ENCODE measurements around the gene MAJIN. TPM values are rescaled to one million over a fixed set of nuclear protein-coding genes. Genes with fewer than 3 reads are reported as not detected.

MAJIN gene
- total RNA-seq, 4 donors from 2014 or later = not detected

GRCh38 chr11:64928957-64929356, 43.0 kb downstream of the MAJIN start:
- H3K36me3 ChIP-seq = peaks cover 19 to 78% (median 24%) of the 10 kb centered on the region in 3 donors
- H3K27me3 ChIP-seq = no peaks in the 10 kb centered on the region
- DNase-seq = no peak
- H3K4me1 ChIP-seq = peaks cover 12 to 24% (median 14%) of the 10 kb centered on the region in 3 donors
- no peaks in the 10 kb centered on the region for H3K9me3 ChIP-seq
- 93 to 100% methylated on average over 2 of the region's 2 CpGs for WGBS, 2 donors
- no peak overlapping the region for H3K4me3 ChIP-seq
- TF ChIP-seq POLR2A (IDR thresholded peaks at IDR 0.05) = no peak
- TF ChIP-seq CTCF (IDR thresholded peaks at IDR 0.05) = no peak
- H3K27ac ChIP-seq = no peak overlapping the region
- intact Hi-C loops (cut with DNase I) = no loop called here

DNA sequence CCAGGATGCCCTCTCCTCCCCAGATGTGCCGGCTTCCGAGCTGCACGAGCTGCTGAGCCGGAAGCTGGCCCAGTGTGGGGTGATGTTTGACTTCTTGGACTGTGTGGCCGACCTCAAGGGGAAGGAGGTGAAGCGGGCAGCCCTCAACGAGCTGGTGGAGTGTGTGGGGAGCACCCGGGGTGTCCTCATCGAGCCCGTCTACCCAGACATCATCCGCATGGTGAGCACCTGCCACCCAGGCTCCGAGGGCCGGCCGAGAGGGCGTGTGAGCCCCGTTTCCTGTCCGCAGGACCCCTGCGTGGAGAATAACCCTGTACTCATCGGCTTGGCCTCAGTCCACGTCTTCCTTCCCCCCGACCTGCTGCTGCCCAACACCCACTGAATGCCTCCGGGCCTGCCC, 45.2 kb downstream of the MAJIN start:
- H3K4me1 ChIP-seq = peaks cover 18 to 32% (median 19%) of the 10 kb centered on the region in 3 donors
- peaks cover 15 to 56% (median 15%) of the 10 kb centered on the region in 3 donors for H3K36me3 ChIP-seq
- TF ChIP-seq CTCF (IDR thresholded peaks at IDR 0.05) = no peak
- no peak for TF ChIP-seq POLR2A (IDR thresholded peaks at IDR 0.05)
- WGBS, 2 donors = 62 to 84% methylated on average over 3 to 17 of the region's 22 CpGs
- no peak overlapping the region for H3K27ac ChIP-seq
- H3K27me3 ChIP-seq = no peaks in the 10 kb centered on the region
- no peak for DNase-seq
- intact Hi-C loops (cut with DNase I) = no loop called here
- no peak overlapping the region for H3K4me3 ChIP-seq
- no peaks in the 10 kb centered on the region for H3K9me3 ChIP-seq

DNA sequence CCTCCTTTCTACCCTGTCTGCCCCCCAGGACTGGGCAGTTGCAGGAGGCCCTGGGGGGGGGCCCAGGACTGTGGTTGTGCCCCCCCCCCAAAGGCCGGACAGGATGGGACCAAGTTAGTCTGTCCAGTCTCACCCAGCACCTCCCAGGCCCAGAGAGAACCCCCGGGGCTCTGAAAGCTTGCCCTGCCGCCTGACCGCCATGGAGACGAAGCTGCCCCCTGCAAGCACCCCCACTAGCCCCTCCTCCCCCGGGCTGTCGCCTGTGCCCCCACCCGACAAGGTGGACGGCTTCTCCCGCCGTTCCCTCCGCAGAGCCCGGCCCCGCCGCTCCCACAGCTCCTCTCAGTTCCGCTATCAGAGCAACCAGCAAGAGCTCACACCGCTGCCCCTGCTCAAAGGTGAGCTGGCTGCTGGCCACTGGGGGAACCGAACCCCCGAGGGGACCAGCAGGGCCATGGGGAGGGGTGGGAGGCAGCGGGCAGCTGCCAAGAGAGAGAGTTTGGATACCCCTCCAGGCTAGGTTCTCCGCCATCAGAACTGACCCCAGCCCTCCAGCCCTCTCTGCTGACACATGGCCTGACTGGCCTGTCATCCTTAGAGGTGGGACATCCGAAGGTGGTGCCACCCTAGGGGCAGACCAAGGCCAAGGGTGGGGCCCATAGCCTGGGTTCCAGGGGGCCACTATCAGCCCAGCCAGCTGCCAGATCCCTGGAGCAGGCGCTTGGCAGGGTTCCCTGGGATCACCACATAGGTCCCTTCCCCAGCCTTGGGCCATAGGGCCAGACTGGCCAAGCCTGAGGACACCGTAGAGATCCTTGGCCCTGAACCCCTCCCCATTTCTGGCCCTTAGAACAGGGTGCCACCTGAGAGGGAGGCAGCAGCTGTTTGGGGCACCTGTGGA, 46.1 kb downstream of the MAJIN start:
- intact Hi-C loops (cut with DNase I) = no loop called here
- Histone ChIP-seq H3K27me3 (no peaks in the 10 kb centered on the region), H3K4me1 (peaks cover 18 to 32% (median 19%) of the 10 kb centered on the region in 3 donors), H3K4me3 (peak overlapping the region; percentile 83 to 99 (median 92)), H3K36me3 (peaks cover 7 to 47% (median 7%) of the 10 kb centered on the region in 3 donors), H3K9me3 (no peaks in the 10 kb centered on the region), H3K27ac (peak overlapping the region in 1 of 4 donors; percentile 97)
- TF ChIP-seq POLR2A (IDR thresholded peaks at IDR 0.05) (no peak), CTCF (IDR thresholded peaks at IDR 0.05) (no peak)
- 81 to 100% methylated on average over 1 to 3 of the region's 24 CpGs for WGBS, 2 donors
- no peak for DNase-seq

- Histone ChIP-seq H3K4me3 (peak overlapping the region; percentile 83 to 99 (median 92)), H3K4me1 (peaks cover 18 to 32% (median 19%) of the 10 kb centered on the region in 3 donors), H3K27ac (peak overlapping the region; percentile 90 to 97 (median 93)), H3K9me3 (no peaks in the 10 kb centered on the region), H3K36me3 (peaks cover 0 to 38% (median 0%) of the 10 kb centered on the region in 3 donors), H3K27me3 (no peaks in the 10 kb centered on the region)
- DNase-seq = no peak
- WGBS, 2 donors = 0% methylated on average over 1 of the region's 24 CpGs; no CpG with 5 or more reads in 1 of the 2 donors
- intact Hi-C loops (cut with DNase I) = no loop called here
- TF ChIP-seq POLR2A (IDR thresholded peaks at IDR 0.05) (no peak), CTCF (IDR thresholded peaks at IDR 0.05) (no peak)
Measured at GRCh38 chr11:64924910-64925284, 47.0 kb downstream of the MAJIN start.

All from esophagus squamous epithelium (tissue), 5 donors.